A673 (cell line): ENCODE data around the gene SPACA7. TPM values are rescaled to one million over a fixed set of nuclear protein-coding genes. Genes with fewer than 3 reads are reported as not detected.

ENCODE experiments used
- BruUV-seq: library from RNA; stranded (reverse); fragments of 400-500 nt; replicated peaks from 2 replicates; lab custom pipeline; 2021; lab: Mats Ljungman, UMichigan
- CTCF ChIA-PET: fragments of 300-600 bp; sonication (Branson Sonifier 250); formaldehyde crosslinking; loops from one replicate; lab custom pipeline; 2022; ENCODE audit warnings: antibody characterized with exemption; lab: Charles Lee
- POLR2A ChIA-PET: fragments of 300-600 bp; sonication (Branson Sonifier 250); formaldehyde crosslinking; loops from one replicate; lab custom pipeline; 2022; ENCODE audit warnings: antibody characterized with exemption; ENCODE audit not compliant: low non-redundant PET; lab: Charles Lee
- DNase-seq: peaks from one replicate; pipeline ENCODE4 v3.0.0-alpha.2; 2015; ENCODE audit warnings: low spot score
- H3K27ac ChIP-seq: fragments of 200-600 bp; sonication (generic); 2 replicates; pipeline ENCODE4 v1.5.1; 2016; ENCODE audit warnings: mixed run types, low read depth, mild to moderate bottlenecking, mixed read lengths, antibody characterized with exemption, low read length; ENCODE audit not compliant: poor library complexity, severe bottlenecking
- H3K27me3 ChIP-seq: fragments of 200-600 bp; sonication (generic); replicated peaks from 2 replicates; pipeline ENCODE4 v1.6.1; 2017; ENCODE audit warnings: mixed run types, low read depth, mild to moderate bottlenecking, mixed read lengths, antibody characterized with exemption, low read length; ENCODE audit not compliant: insufficient read depth, poor library complexity
- H3K36me3 ChIP-seq: fragments of 200-600 bp; sonication (generic); 2 replicates; pipeline ENCODE4 v1.6.1; 2016; ENCODE audit warnings: mixed run types, mild to moderate bottlenecking, mixed read lengths, antibody characterized with exemption, low read length; ENCODE audit not compliant: insufficient read depth, poor library complexity, severe bottlenecking
- H3K4me1 ChIP-seq: fragments of 200-600 bp; sonication (generic); 2 replicates; pipeline ENCODE4 v1.6.1; 2017; ENCODE audit warnings: mixed run types, mild to moderate bottlenecking, mixed read lengths, antibody characterized with exemption, low read length; ENCODE audit not compliant: insufficient read depth, poor library complexity, severe bottlenecking
- H3K4me3 ChIP-seq: fragments of 200-600 bp; sonication (generic); 2 replicates; pipeline ENCODE4 v1.5.1; 2016; ENCODE audit warnings: low read depth, mixed run types, mild to moderate bottlenecking, mixed read lengths, low read length; ENCODE audit not compliant: poor library complexity, severe bottlenecking
- H3K9me3 ChIP-seq: fragments of 200-600 bp; sonication (generic); 2 replicates; pipeline ENCODE4 v1.6.1; 2016; ENCODE audit warnings: mixed run types, low read depth, mild to moderate bottlenecking, mixed read lengths, antibody characterized with exemption, low read length; ENCODE audit not compliant: poor library complexity, severe bottlenecking
- EZH2 ChIP-seq: fragments of 200-600 bp; sonication (generic); IDR thresholded peaks from 2 replicates; pipeline ENCODE4 v1.6.1; 2017; ENCODE audit warnings: borderline replicate concordance, low read depth, mild to moderate bottlenecking, mixed read lengths, antibody characterized with exemption, low read length; ENCODE audit not compliant: poor library complexity, severe bottlenecking
- intact Hi-C: fragments of 100-400 bp; cut with micrococcal nuclease; formaldehyde crosslinking; loops from one replicate; pipeline ENCODE4 v1.10.0; 2022; ENCODE audit not compliant: unreplicated experiment
- total RNA-seq: library from RNA; stranded (reverse); gene quantifications from 2 replicates; pipeline ENCODE4 v1.2.3, GENCODE V29; 2021
- TF ChIP-seq, protein P1 (sequence below): fragments of 300-800, 200-600 bp; sonication (generic); conservative IDR thresholded peaks from 2 replicates; pipeline ENCODE4 v1.5.1; 2017; ENCODE audit warnings: low read depth, mild to moderate bottlenecking, antibody characterized with exemption, low read length, moderate library complexity, mixed read lengths

Gene SPACA7
- total RNA-seq, 1 experiment from 2014 or later, result not detected

GRCh38 chr13:112351825-112352224, 24.3 kb upstream of the SPACA7 start:
- Histone ChIP-seq H3K9me3 (no peaks in the 10 kb centered on the region), H3K27me3 (peaks cover 65% of the 10 kb centered on the region), H3K4me3 (no peak overlapping the region), H3K27ac (no peak overlapping the region), H3K4me1 (peaks cover 5% of the 10 kb centered on the region), H3K36me3 (no peaks in the 10 kb centered on the region)
- TF ChIP-seq, protein P1, sequence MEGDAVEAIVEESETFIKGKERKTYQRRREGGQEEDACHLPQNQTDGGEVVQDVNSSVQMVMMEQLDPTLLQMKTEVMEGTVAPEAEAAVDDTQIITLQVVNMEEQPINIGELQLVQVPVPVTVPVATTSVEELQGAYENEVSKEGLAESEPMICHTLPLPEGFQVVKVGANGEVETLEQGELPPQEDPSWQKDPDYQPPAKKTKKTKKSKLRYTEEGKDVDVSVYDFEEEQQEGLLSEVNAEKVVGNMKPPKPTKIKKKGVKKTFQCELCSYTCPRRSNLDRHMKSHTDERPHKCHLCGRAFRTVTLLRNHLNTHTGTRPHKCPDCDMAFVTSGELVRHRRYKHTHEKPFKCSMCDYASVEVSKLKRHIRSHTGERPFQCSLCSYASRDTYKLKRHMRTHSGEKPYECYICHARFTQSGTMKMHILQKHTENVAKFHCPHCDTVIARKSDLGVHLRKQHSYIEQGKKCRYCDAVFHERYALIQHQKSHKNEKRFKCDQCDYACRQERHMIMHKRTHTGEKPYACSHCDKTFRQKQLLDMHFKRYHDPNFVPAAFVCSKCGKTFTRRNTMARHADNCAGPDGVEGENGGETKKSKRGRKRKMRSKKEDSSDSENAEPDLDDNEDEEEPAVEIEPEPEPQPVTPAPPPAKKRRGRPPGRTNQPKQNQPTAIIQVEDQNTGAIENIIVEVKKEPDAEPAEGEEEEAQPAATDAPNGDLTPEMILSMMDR, result no peak
- no peak for TF ChIP-seq EZH2
- POLR2A ChIA-PET, result no interaction called here
- intact Hi-C loops, result no loop called here
- BruUV-seq, result no TSS peak
- no peak for DNase-seq
- CTCF ChIA-PET, result no interaction called here

- no peaks in the 10 kb centered on the region for H3K9me3 ChIP-seq
- no peak for TF ChIP-seq EZH2
- TF ChIP-seq, protein P1, result no peak
- H3K4me1 ChIP-seq, result no peaks in the 10 kb centered on the region
- no peak overlapping the region for H3K27ac ChIP-seq
- intact Hi-C loops, result no loop called here
- H3K4me3 ChIP-seq, result no peak overlapping the region
- ChIA-PET POLR2A (no interaction called here), CTCF (no interaction called here)
- peaks cover 50% of the 10 kb centered on the region for H3K27me3 ChIP-seq
- no peaks in the 10 kb centered on the region for H3K36me3 ChIP-seq
- BruUV-seq, result no TSS peak
- no peak for DNase-seq
Observed at GRCh38 chr13:112353856-112354255, 22.3 kb upstream of the SPACA7 start.

GRCh38 chr13:112354330-112355273, 21.6 kb upstream of the SPACA7 start:
- intact Hi-C loops, result no loop called here
- no peaks in the 10 kb centered on the region for H3K9me3 ChIP-seq
- no peaks in the 10 kb centered on the region for H3K36me3 ChIP-seq
- BruUV-seq, result no TSS peak
- CTCF ChIA-PET, result no interaction called here
- H3K27me3 ChIP-seq, result peaks cover 43% of the 10 kb centered on the region
- TF ChIP-seq EZH2, result no peak
- TF ChIP-seq, protein P1, result no peak
- H3K4me1 ChIP-seq, result no peaks in the 10 kb centered on the region
- POLR2A ChIA-PET, result no interaction called here
- DNase-seq, result no peak
- H3K4me3 ChIP-seq, result no peak overlapping the region
- H3K27ac ChIP-seq, result no peak overlapping the region
